IMR-90 (cell line): ENCODE data around the gene FFAR3. TPM values are rescaled to one million over a fixed set of nuclear protein-coding genes. Genes with fewer than 3 reads are reported as not detected.

ENCODE experiments used
- ATAC-seq: fragments of 200-7000 bp; cut with Tn5 transposase; 2 replicates; pipeline ENCODE4 v1.9.1; 2020; ENCODE audit warnings: low read depth, mild to moderate bottlenecking, moderate library complexity
- BruUV-seq: library from RNA; stranded (reverse); fragments of 400-500 nt; replicated peaks from 2 replicates; lab custom pipeline; 2021; lab: Mats Ljungman, UMichigan
- CTCF ChIA-PET: fragments of 300-600 bp; formaldehyde crosslinking; extraction: SDS; loops from one replicate; lab custom pipeline; 2021; ENCODE audit warnings: antibody characterized with exemption; lab: Yijun Ruan, JAX
- POLR2A ChIA-PET: fragments of 300-600 bp; sonication (Branson Sonifier 250); formaldehyde crosslinking; loops from one replicate; lab custom pipeline; 2022; ENCODE audit warnings: antibody characterized with exemption; ENCODE audit not compliant: unreplicated experiment; lab: Charles Lee
- DNase-seq: peaks from one replicate; pipeline ENCODE4 v3.0.0; 2013
- H2AFZ ChIP-seq: replicated peaks from 2 replicates; pipeline ENCODE3; 2013; ENCODE audit warnings: low read length, mild to moderate bottlenecking; ENCODE audit not compliant: poor library complexity
- H2AK5ac ChIP-seq: 2 replicates; pipeline ENCODE4 v1.6.1; 2013; ENCODE audit warnings: low read depth, low read length, inconsistent platforms
- H2AK9ac ChIP-seq: replicated peaks from 2 replicates; pipeline ENCODE3; 2013; ENCODE audit warnings: mild to moderate bottlenecking, low read depth, low read length, moderate library complexity; ENCODE audit not compliant: poor library complexity
- H2BK120ac ChIP-seq: 2 replicates; pipeline ENCODE4 v1.6.1; 2013; ENCODE audit warnings: low read depth, low read length, inconsistent platforms
- H2BK15ac ChIP-seq: 3 replicates; pipeline ENCODE4 v1.6.1; 2013; ENCODE audit warnings: low read depth, low read length, inconsistent platforms
- H2BK20ac ChIP-seq: 2 replicates; pipeline ENCODE4 v1.6.1; 2013; ENCODE audit warnings: low read depth, mild to moderate bottlenecking, inconsistent platforms, low read length, moderate library complexity
- H2BK5ac ChIP-seq: 2 replicates; pipeline ENCODE4 v1.6.1; 2013; ENCODE audit warnings: mild to moderate bottlenecking, low read depth, low read length, inconsistent platforms; ENCODE audit not compliant: poor library complexity, severe bottlenecking
- H3K14ac ChIP-seq: replicated peaks from 2 replicates; pipeline ENCODE4 v1.6.1; 2013; ENCODE audit warnings: low read depth, low read length, inconsistent platforms
- H3K18ac ChIP-seq: 2 replicates; pipeline ENCODE4 v1.6.1; 2013; ENCODE audit warnings: low read depth, low read length, control low read depth
- H3K23ac ChIP-seq: 2 replicates; pipeline ENCODE4 v1.6.1; 2013; ENCODE audit warnings: low read depth, low read length, inconsistent platforms
- H3K27ac ChIP-seq: 2 replicates; pipeline ENCODE4 v1.5.1; 2013; ENCODE audit warnings: mild to moderate bottlenecking, control low read depth, low read length; ENCODE audit not compliant: insufficient read depth
- H3K27me3 ChIP-seq: 2 replicates; pipeline ENCODE4 v1.6.1; 2013; ENCODE audit warnings: low read length; ENCODE audit not compliant: control insufficient read depth, insufficient read depth
- H3K36me3 ChIP-seq: 2 replicates; pipeline ENCODE4 v1.6.1; 2013; ENCODE audit warnings: low read length, mixed read lengths; ENCODE audit not compliant: control insufficient read depth, insufficient read depth
- H3K4ac ChIP-seq: 2 replicates; pipeline ENCODE4 v1.6.1; 2013; ENCODE audit warnings: low read depth, low read length, inconsistent platforms
- H3K4me1 ChIP-seq: 2 replicates; pipeline ENCODE4 v1.6.1; 2013; ENCODE audit warnings: low read length, mixed read lengths; ENCODE audit not compliant: control insufficient read depth, insufficient read depth
- H3K4me2 ChIP-seq: 2 replicates; pipeline ENCODE4 v1.6.1; 2013; ENCODE audit warnings: low read depth, mild to moderate bottlenecking, control low read depth, low read length, moderate library complexity
- H3K4me3 ChIP-seq: 2 replicates; pipeline ENCODE4 v1.5.1; 2013; ENCODE audit warnings: low read depth, mild to moderate bottlenecking, control low read depth, low read length, moderate library complexity; ENCODE audit not compliant: insufficient read depth
- H3K56ac ChIP-seq: 2 replicates; pipeline ENCODE4 v1.6.1; 2013; ENCODE audit warnings: low read length, inconsistent platforms; ENCODE audit not compliant: insufficient read depth; ENCODE audit errors: extremely low read depth
- H3K79me1 ChIP-seq, 2 experiments: 2 replicates each; pipeline ENCODE4 v1.6.1; 2013; ENCODE audit warnings: low read length in 2 of 2, inconsistent platforms in 1 of 2, low read depth in 1 of 2
- H3K9ac ChIP-seq: 2 replicates; pipeline ENCODE4 v1.6.1; 2013; ENCODE audit warnings: low read depth, low read length, control low read depth
- H3K9me1 ChIP-seq: 2 replicates; pipeline ENCODE4 v1.6.1; 2013; ENCODE audit warnings: low read length, inconsistent platforms; ENCODE audit not compliant: insufficient read depth
- H3K9me3 ChIP-seq: 2 replicates; pipeline ENCODE4 v1.6.1; 2013; ENCODE audit warnings: low read length; ENCODE audit not compliant: control insufficient read depth, insufficient read depth
- H4K20me1 ChIP-seq: 2 replicates; pipeline ENCODE4 v1.6.1; 2013; ENCODE audit warnings: low read length, inconsistent platforms; ENCODE audit not compliant: insufficient read depth
- H4K5ac ChIP-seq: 2 replicates; pipeline ENCODE4 v1.6.1; 2013; ENCODE audit warnings: mild to moderate bottlenecking, low read depth, low read length, control low read depth
- H4K8ac ChIP-seq, 2 experiments: 2 replicates each; pipeline ENCODE4 v1.6.1; 2013; ENCODE audit warnings: low read depth in 2 of 2, low read length in 2 of 2, control low read depth in 1 of 2, inconsistent platforms in 1 of 2
- H4K91ac ChIP-seq: 2 replicates; pipeline ENCODE4 v1.6.1; 2013; ENCODE audit warnings: low read depth, low read length, inconsistent platforms; ENCODE audit not compliant: insufficient read depth
- CEBPB ChIP-seq: IDR thresholded peaks from 2 replicates; pipeline ENCODE4 v1.6.1; 2012; ENCODE audit warnings: low read depth, low read length, improper control_type of control experiment
- MAZ ChIP-seq: IDR thresholded peaks from 2 replicates; pipeline ENCODE4 v1.6.1; 2012; ENCODE audit warnings: low read depth, mild to moderate bottlenecking, low read length, improper control_type of control experiment, moderate library complexity, borderline replicate concordance
- WGBS, 2 experiments: methylation state at CpG; one replicate each; pipeline versions ENCODE4 v1.1.5 to v1.1.7; 2013; ENCODE audit warnings: missing lambda C conversion rate in 2 of 2; ENCODE audit not compliant: insufficient read length in 1 of 2; ENCODE audit errors: extremely low coverage in 2 of 2; 5-methylcytosine and 5-hydroxymethylcytosine counted together
- dilution Hi-C: fragments of 300-500 bp; cut with HindIII; formaldehyde crosslinking; loops from one replicate; pipeline ENCODE4 v1.14.3; 2018; ENCODE audit warnings: low sequenced_read_pairs; ENCODE audit not compliant: unreplicated experiment
- in situ Hi-C: fragments of 300-500 bp; cut with MboI; formaldehyde crosslinking; loops from 3 replicates; pipeline ENCODE4 v1.14.3; 2019; ENCODE audit warnings: low sequenced_read_pairs, inconsistent platforms, mixed read lengths
- intact Hi-C: fragments of 100-400 bp; cut with micrococcal nuclease; formaldehyde crosslinking; loops from 2 replicates; pipeline ENCODE4 v1.10.0; 2022
- polyA plus RNA-seq, 3 experiments: library from polyadenylated mRNA; depleted of rRNA; stranded (reverse); fragments of >200 nt; gene quantifications; 2 replicates each; pipeline ENCODE4 v1.2.3, GENCODE V29; 2012; ENCODE audit warnings: low replicate concordance in 1 of 3
- total RNA-seq: library from RNA; depleted of rRNA; stranded (reverse); fragments of >200 nt; gene quantifications from 2 replicates; pipeline ENCODE4 v1.2.3, GENCODE V29; 2012

Gene FFAR3
- total and polyA plus RNA-seq, 2 of the 4 experiments (the other 2 are of a cell fraction) = not detected

DNA sequence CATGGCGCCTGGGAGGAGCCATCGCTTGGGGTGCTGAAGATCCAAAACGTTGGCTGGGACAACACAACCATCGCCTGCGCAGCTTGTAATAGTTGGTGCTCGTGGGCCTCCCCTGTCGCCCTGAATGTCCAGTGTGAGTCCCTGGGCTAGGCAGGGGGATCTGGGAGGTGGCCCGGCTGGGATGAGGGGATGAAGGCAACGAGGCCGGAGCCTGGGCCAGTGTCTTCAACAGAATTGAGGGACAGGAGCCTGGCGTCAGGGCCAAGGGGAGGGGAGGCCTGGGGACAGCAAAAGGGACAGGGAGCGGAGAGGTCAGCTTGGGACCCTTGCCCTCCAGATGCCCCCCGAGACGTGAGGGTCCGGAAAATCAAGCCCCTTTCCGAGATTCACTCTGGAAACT is 17.3 kb upstream of the FFAR3 start:
- ATAC-seq (no peak), DNase-seq (no peak)
- no peak overlapping the region for H2AK9ac ChIP-seq
- H2AFZ ChIP-seq = no peak overlapping the region
- CTCF ChIA-PET = no interaction called here
- H4K20me1 ChIP-seq = no peaks in the 10 kb centered on the region
- no peaks in the 10 kb centered on the region for H3K79me1 ChIP-seq
- H4K5ac ChIP-seq = no peak overlapping the region
- no peak overlapping the region for H3K23ac ChIP-seq
- in situ Hi-C loops = loop anchor here (25.0 kb wide), 1 partner anchor 246 kb away; the partner anchor contains the start of gene PMIS2
- H2BK20ac ChIP-seq = no peak overlapping the region
- no peak overlapping the region for H4K91ac ChIP-seq
- no peak overlapping the region for H2BK120ac ChIP-seq
- dilution Hi-C loops = no loop called here
- BruUV-seq = no TSS peak
- POLR2A ChIA-PET = no interaction called here
- no peaks in the 10 kb centered on the region for H3K9me3 ChIP-seq
- no peak overlapping the region for H3K4me2 ChIP-seq
- no peak overlapping the region for H4K8ac ChIP-seq
- H2AK5ac ChIP-seq = no peak overlapping the region
- H3K9ac ChIP-seq = no peak overlapping the region
- no peak overlapping the region for H3K27ac ChIP-seq
- no peak overlapping the region for H3K56ac ChIP-seq
- H3K4me1 ChIP-seq = no peaks in the 10 kb centered on the region
- H2BK5ac ChIP-seq = no peak overlapping the region
- no peak overlapping the region for H3K18ac ChIP-seq
- no peaks in the 10 kb centered on the region for H3K36me3 ChIP-seq
- WGBS, 2 experiments = 70% methylated on average over 6 of the region's 16 CpGs; no CpG with 5 or more reads in 1 of the 2 experiments
- no peaks in the 10 kb centered on the region for H3K9me1 ChIP-seq
- H3K14ac ChIP-seq = no peak overlapping the region
- TF ChIP-seq MAZ (no peak), CEBPB (no peak)
- no peak overlapping the region for H3K4ac ChIP-seq
- H2BK15ac ChIP-seq = no peak overlapping the region
- H3K4me3 ChIP-seq = no peak overlapping the region
- no peaks in the 10 kb centered on the region; the same call in 1 of the 2 replicates for H3K27me3 ChIP-seq
- intact Hi-C loops = no loop called here
